ENCODE results near the gene TRMT1L.

Gene TRMT1L

DNA sequence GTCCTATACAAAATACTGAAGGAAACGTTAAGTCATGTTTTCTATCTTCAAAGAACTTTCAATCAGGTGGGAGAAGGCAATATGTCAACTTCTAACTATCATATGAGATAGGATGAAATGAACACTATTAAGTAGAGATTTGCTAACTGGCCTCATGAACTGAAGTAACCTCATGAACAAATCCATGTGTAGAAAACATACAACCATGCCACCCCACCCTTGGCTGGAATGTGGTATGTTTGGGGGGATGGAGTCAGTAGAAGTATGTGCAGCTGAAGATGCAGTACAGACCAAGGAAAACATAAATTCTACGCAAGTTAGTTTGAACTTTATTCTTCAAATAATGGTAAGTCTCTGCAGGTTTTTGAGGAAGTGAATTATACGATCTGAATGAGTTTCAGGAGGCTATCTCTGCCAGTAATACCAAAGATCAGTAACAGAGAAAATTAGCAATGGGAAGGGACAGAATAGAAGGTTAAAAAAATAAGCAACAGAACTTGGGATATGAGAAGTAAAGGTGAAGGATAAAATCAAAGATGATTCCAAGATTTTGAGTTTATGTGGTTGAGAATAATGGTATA lies 4.5 kb downstream of the TRMT1L start:
- DNase-seq: peak; percentile 42 to 49
- TF ChIP-seq GATA1 (IDR thresholded peaks at IDR 0.05; ENCODE audit: low read depth, low read length) (no peak), POLR2A (IDR thresholded peaks at IDR 0.05; ENCODE audit: low read length) (no peak)

DNA sequence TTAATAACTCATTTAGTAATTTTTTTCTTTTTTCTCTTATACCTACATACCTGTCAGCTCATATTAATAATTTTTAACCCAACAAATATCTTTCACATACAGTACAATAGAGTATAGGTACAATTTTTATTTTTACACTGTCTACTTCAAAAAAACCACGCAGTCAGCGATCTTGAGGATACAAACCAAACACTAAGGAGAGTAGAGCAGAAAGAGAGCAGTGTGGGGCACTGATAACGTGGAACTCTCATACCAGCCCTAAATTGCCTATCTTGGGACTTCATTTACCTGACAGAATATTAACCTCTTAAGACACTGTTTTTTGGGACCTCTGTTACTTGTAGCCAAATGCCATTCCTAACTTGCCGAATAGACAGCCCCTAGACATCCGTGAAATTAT lies 5.5 kb downstream of the TRMT1L start:
- TF ChIP-seq POLR2A (IDR thresholded peaks at IDR 0.05; ENCODE audit: low read length): no peak
- TF ChIP-seq GATA1 (IDR thresholded peaks at IDR 0.05; ENCODE audit: low read depth, low read length): no peak

GRCh38 chr1:185144233-185144632 lies 12.5 kb downstream of the TRMT1L start:
- TF ChIP-seq GATA1 (IDR thresholded peaks at IDR 0.05; ENCODE audit: low read depth, low read length) (no peak), POLR2A (IDR thresholded peaks at IDR 0.05; ENCODE audit: low read length) (no peak)
- DNase-seq: no peak

More for the DNA sequence above, 5.5 kb downstream of the TRMT1L start:
- DNase-seq: peak; percentile 56 to 70

DNA sequence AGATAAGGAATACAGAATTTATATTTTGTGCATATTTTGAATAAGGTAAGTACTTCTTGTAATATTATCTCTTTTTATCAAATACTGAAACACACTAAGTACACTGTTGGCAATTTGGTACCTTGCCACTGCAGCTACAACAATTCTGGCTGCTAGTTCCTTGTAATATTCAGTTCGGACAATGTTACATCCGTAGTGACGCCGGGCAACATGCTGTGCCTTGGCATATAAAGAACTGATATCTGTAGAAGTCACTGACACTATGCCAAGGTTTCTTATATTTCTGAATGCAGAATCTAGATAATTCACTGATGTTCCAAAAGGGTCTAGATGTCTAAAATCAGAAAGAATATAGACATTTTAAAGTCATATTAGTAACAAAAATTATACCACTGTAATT lies 17.5 kb downstream of the TRMT1L start:
- DNase-seq: no peak
- no peak for TF ChIP-seq POLR2A (IDR thresholded peaks at IDR 0.05; ENCODE audit: low read length)
- no peak for TF ChIP-seq GATA1 (IDR thresholded peaks at IDR 0.05; ENCODE audit: low read depth, low read length)

DNA sequence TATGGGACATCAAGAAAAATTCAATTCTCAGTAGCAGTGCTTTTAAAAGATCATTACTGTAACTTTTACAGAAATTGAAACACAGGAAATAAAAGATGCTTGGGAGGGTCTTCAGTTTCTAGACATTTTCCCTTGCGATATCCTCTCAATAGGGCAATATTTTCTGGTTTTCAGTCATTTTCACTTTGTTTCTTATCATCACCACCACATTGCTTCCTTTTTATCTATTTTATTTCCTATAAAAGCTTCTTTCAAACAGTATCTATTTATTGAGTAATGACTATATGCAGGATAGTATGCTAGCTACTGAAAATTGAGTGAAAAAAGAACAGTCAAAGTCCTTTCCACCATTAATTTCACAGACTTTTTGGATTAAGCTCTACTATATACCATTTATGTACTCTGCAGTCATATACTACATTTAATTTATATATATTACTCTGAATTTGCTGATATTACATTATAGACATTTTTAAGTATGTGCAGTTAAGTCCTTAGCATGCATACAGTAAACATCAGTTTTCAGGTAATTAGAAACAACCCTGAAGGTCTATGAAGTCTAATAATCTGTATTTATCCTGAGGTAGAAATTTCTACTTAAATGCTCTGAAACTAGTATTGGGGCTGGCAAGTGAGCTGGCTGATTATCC lies 18.7 kb downstream of the TRMT1L start:
- TF ChIP-seq POLR2A (IDR thresholded peaks at IDR 0.05; ENCODE audit: low read length): no peak
- no peak for TF ChIP-seq GATA1 (IDR thresholded peaks at IDR 0.05; ENCODE audit: low read depth, low read length)
- DNase-seq: peak; percentile 53 to 58

GRCh38 chr1:185132534-185132933 lies 24.2 kb downstream of the TRMT1L start:
- peak in 1 of 2 experiments; percentile 3 for DNase-seq
- TF ChIP-seq GATA1 (IDR thresholded peaks at IDR 0.05; ENCODE audit: low read depth, low read length) (no peak), POLR2A (IDR thresholded peaks at IDR 0.05; ENCODE audit: low read length) (no peak)

- DNase-seq: no peak
- TF ChIP-seq GATA1 (IDR thresholded peaks at IDR 0.05; ENCODE audit: low read depth, low read length) (no peak), POLR2A (IDR thresholded peaks at IDR 0.05; ENCODE audit: low read length) (no peak)
These were observed 27.0 kb downstream of the TRMT1L start for GRCh38 chr1:185129708-185130107.

DNA sequence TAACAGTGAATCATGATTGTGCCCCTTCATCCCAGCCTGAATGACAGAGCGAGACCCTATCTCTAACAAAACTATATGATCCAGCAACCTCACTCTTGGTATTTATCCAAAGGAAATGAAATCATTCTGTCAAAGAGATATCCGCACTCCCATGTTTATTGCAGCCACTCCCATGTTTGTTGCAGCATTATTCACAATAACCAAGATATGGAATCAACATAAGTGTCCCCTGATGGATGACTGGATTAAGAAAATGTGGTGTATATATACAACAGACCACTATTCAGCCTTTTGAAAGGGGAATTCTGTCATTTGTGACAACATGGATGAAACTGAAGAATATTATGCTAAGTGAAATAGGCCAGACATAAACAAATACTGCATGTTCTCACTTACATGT lies 44.4 kb downstream of the TRMT1L start:
- TF ChIP-seq POLR2A (IDR thresholded peaks at IDR 0.05; ENCODE audit: low read length) (no peak), GATA1 (IDR thresholded peaks at IDR 0.05; ENCODE audit: low read depth, low read length) (no peak)
- DNase-seq: no peak

GRCh38 chr1:185111873-185112272 lies 44.9 kb downstream of the TRMT1L start:
- no peak for DNase-seq
- TF ChIP-seq POLR2A (IDR thresholded peaks at IDR 0.05; ENCODE audit: low read length) (no peak), GATA1 (IDR thresholded peaks at IDR 0.05; ENCODE audit: low read depth, low read length) (no peak)

DNA sequence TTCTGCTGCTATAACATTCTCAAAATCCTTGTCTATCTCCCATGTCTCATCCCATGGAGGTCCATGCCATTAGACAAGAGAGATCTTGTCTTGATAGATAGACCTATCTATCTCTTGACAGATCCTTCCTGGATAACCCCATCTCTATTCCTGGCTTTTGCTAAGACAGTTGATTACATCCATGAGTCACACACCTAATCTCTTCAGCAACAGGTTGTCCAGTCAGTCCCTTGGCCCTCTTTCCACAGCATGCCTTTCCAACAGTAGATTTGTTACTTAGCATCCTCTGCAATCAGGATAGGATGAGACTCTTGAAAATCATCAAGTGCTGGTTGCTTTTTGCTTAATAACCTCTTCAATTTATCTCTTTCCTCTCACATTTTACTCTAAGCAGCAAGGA lies 46.6 kb downstream of the TRMT1L start:
- DNase-seq: no peak

GRCh38 chr1:185108321-185108720 lies 48.4 kb downstream of the TRMT1L start:
- TF ChIP-seq GATA1 (IDR thresholded peaks at IDR 0.05; ENCODE audit: low read depth, low read length): no peak
- no peak for TF ChIP-seq POLR2A (IDR thresholded peaks at IDR 0.05; ENCODE audit: low read length)
- peak; percentile 43 to 48 for DNase-seq

More for the DNA sequence above, 46.6 kb downstream of the TRMT1L start:
- TF ChIP-seq GATA1 (IDR thresholded peaks at IDR 0.05; ENCODE audit: low read depth, low read length) (no peak), POLR2A (IDR thresholded peaks at IDR 0.05; ENCODE audit: low read length) (no peak)

- TF ChIP-seq POLR2A (IDR thresholded peaks at IDR 0.05; ENCODE audit: low read length) (no peak), GATA1 (IDR thresholded peaks at IDR 0.05; ENCODE audit: low read depth, low read length) (no peak)
- no peak for DNase-seq
These were observed 51.6 kb downstream of the TRMT1L start for GRCh38 chr1:185105121-185105520.

DNA sequence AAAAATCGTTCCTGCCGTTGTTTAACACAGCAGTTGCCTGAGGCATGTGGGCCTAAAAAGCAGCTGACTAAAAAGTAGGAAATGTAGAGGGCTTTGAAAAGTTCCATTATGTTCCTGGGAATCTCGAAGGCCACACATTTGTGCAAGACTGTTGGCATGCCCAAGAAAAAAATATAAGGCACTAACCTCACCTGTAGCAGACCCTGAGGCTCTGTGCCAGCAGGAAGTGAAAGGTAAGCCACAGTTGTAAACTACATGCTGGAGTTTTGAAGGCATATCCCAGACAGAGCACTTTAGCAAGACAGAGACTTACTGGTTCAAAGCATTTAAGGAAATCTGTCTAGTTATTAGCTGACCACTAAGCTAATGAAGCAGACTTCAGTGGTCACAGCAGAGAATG lies 52.7 kb downstream of the TRMT1L start:
- TF ChIP-seq POLR2A (IDR thresholded peaks at IDR 0.05; ENCODE audit: low read length): no peak
- TF ChIP-seq GATA1 (IDR thresholded peaks at IDR 0.05; ENCODE audit: low read depth, low read length): no peak
- no peak for DNase-seq

DNA sequence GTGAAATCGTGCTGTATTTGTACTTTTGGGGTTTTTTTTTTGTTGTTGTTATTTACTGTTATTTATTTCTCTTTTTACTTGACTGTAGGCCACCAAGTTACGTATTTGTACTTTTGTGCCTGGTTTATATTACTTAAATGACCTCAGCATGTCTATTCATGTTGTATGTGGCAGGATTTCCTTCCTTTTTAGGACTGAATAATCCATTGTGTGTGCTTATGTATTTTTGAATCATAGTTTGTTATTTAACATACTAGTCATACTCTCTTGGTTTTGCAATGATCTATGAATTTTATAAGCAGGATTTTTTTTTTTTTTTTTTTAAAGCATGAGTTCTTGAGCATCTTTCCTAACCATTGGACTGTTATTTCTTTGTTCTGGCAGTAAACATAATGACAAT lies 60.2 kb downstream of the TRMT1L start:
- no peak for TF ChIP-seq GATA1 (IDR thresholded peaks at IDR 0.05; ENCODE audit: low read depth, low read length)
- no peak for TF ChIP-seq POLR2A (IDR thresholded peaks at IDR 0.05; ENCODE audit: low read length)
- no peak for DNase-seq

DNA sequence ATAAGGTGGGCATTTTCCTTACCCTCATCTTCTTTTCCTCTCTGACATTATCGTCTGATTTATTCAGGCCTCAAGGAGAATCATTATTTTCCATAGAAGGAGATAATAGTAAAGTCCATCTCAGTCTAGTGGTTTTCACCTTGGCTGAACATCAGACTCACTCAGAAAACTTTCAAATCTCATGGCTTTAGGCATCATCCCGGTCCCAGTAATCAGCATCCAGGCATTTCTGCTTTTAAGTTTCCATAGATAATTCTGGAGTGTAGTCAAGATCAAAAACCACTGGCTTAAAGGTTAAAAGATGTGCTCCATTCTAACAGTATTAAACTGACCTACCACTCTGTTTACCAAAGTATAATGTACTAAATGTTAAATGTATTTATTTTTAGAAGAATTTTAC lies 62.0 kb downstream of the TRMT1L start:
- TF ChIP-seq GATA1 (IDR thresholded peaks at IDR 0.05; ENCODE audit: low read depth, low read length): no peak
- TF ChIP-seq POLR2A (IDR thresholded peaks at IDR 0.05; ENCODE audit: low read length): no peak
- no peak for DNase-seq

Measured in erythroblast (primary cell).